HUDEP-2 (cell line): ENCODE results near the gene OR51B6.
"Not testable (repeated sequence)": the region's sequence is repeated elsewhere in the genome, so short reads cannot be mapped to it uniquely, and the experiment has no call there.

Source experiments
- DNase-seq, 76 experiments: peaks; one replicate each; lab custom pipeline; 2025; ENCODE audit not compliant: unreplicated experiment in 76 of 76; lab: John Stamatoyannopoulos, UW

The OR51B6 gene

GRCh38 chr11:5363679-5364078 is 12.4 kb downstream of the OR51B6 start:
- DNase-seq, result no peak

- no peak for DNase-seq
Observed at GRCh38 chr11:5364214-5364613, 12.9 kb downstream of the OR51B6 start.

GRCh38 chr11:5366365-5366764 is 15.1 kb downstream of the OR51B6 start:
- DNase-seq, result not testable (repeated sequence)

- DNase-seq, result no peak
Observed at GRCh38 chr11:5366856-5367255, 15.5 kb downstream of the OR51B6 start.

- no peak for DNase-seq
Observed at GRCh38 chr11:5367448-5368074, 16.3 kb downstream of the OR51B6 start.

GRCh38 chr11:5368502-5369043 is 17.3 kb downstream of the OR51B6 start:
- DNase-seq, result no peak

- peak in 65 of 76 experiments; percentile 3 to 81 (median 36) for DNase-seq
Observed at GRCh38 chr11:5369789-5370188, 18.5 kb downstream of the OR51B6 start.

- peak in 61 of 76 experiments; percentile 2 to 68 (median 36) for DNase-seq
Observed at GRCh38 chr11:5380740-5381342, 29.5 kb downstream of the OR51B6 start.

- DNase-seq, result no peak
Observed at GRCh38 chr11:5383576-5383975, 32.3 kb downstream of the OR51B6 start, which contains the start of gene OR51M1. TSS of gene OR51M1 (plus strand) at chr11:5383812. CDS start at chr11:5389399, 5,587 bp downstream.

- no peak for DNase-seq
Observed at GRCh38 chr11:5384335-5384734, 33.0 kb downstream of the OR51B6 start.

- no peak for DNase-seq
Observed at GRCh38 chr11:5390210-5390609, 38.9 kb downstream of the OR51B6 start.

- DNase-seq, result no peak
Observed at GRCh38 chr11:5394091-5394490, 42.8 kb downstream of the OR51B6 start.

GRCh38 chr11:5398936-5399335 is 47.6 kb downstream of the OR51B6 start:
- no peak for DNase-seq
